Measurements from ENCODE around the gene DIP2A. TPM values are rescaled to one million over a fixed set of nuclear protein-coding genes. Genes with fewer than 3 reads are reported as not detected.

DIP2A gene
- total and polyA plus RNA-seq, 2 of the 8 experiments (the other 6 are each of a cell fraction or from before 2014, with no cell fraction given): 16.0 to 27.1 TPM

GRCh38 chr21:46458315-46459023 lies at the start of gene DIP2A (continued):
- TF ChIP-seq SIN3A (conservative IDR thresholded peaks at IDR 0.05 in 1 of 2, IDR thresholded peaks at IDR 0.05 in 1 of 2; ENCODE audit: low read depth in 1 of 2, low read length in 2 of 2): peak in 1 of 2 experiments; percentile 50; a peak in 2 of 4 replicates
- TF ChIP-seq EP300 (IDR thresholded peaks at IDR 0.05; ENCODE audit: borderline replicate concordance in 1 of 2, low read depth in 2 of 2, low read length in 2 of 2): no peak; a peak in 1 of 3 replicates
- no peak for TF ChIP-seq HDAC6 (IDR thresholded peaks at IDR 0.05; ENCODE audit: low read depth, low read length)
- no peak for TF ChIP-seq RXRA (IDR thresholded peaks at IDR 0.05; ENCODE audit: insufficient read depth, low read depth, low read length)
- peak; percentile 87 for TF ChIP-seq RFX5 (IDR thresholded peaks at IDR 0.05; ENCODE audit: borderline replicate concordance, low read depth, low read length)
- TF ChIP-seq KDM1A (IDR thresholded peaks at IDR 0.05; ENCODE audit: borderline replicate concordance, low read length): no peak
- no peak for TF ChIP-seq TAF7 (optimal IDR thresholded peaks at IDR 0.05; ENCODE audit: borderline replicate concordance, low read depth, low read length)
- TF ChIP-seq TAF1 (IDR thresholded peaks at IDR 0.05; ENCODE audit: low read depth, low read length): peak; percentile 73
- no peak for TF ChIP-seq MAFK (IDR thresholded peaks at IDR 0.05; ENCODE audit: low read depth, low read length)
- no peak for TF ChIP-seq CBX8 (IDR thresholded peaks at IDR 0.05; ENCODE audit: borderline replicate concordance, low read depth, low read length)
- peak; percentile 80 for TF ChIP-seq SP1 (IDR thresholded peaks at IDR 0.05; ENCODE audit: low read depth, low read length)
- 0 out of 4 replicates have a peak, but pooled peaks of 1 of the 2 experiments have one; percentile 6 for TF ChIP-seq RAD21 (IDR thresholded peaks at IDR 0.05 in 1 of 2, conservative IDR thresholded peaks at IDR 0.05 in 1 of 2; ENCODE audit: low read depth in 2 of 2, low read length in 2 of 2)
- TF ChIP-seq SAP30 (IDR thresholded peaks at IDR 0.05; ENCODE audit: insufficient read depth, insufficient replicate concordance, low read length): no peak
- TF ChIP-seq RNF2 (IDR thresholded peaks at IDR 0.05; ENCODE audit: borderline replicate concordance, low read depth, low read length, missing control alignments, poor library complexity, severe bottlenecking): no peak
- peak; percentile 86 for TF ChIP-seq E2F6 (IDR thresholded peaks at IDR 0.05)
- peak; percentile 57; the same call in 1 of the 2 replicates for TF ChIP-seq BACH1 (IDR thresholded peaks at IDR 0.05; ENCODE audit: low read length)
- no peak for TF ChIP-seq KDM5A (IDR thresholded peaks at IDR 0.05; ENCODE audit: low read length)
- TF ChIP-seq TEAD4 (IDR thresholded peaks at IDR 0.05; ENCODE audit: low read depth, low read length): no peak
- peak; percentile 80 for TF ChIP-seq KDM4A (IDR thresholded peaks at IDR 0.05; ENCODE audit: low read depth, low read length, severe bottlenecking)
- no peak for TF ChIP-seq CBX5 (IDR thresholded peaks at IDR 0.05; ENCODE audit: low read depth, low read length)
- peak; percentile 43; the same call in 1 of the 2 replicates for TF ChIP-seq SUZ12 (IDR thresholded peaks at IDR 0.05; ENCODE audit: low read length)
